BE2C (cell line): Measurements from ENCODE around the gene ENPP6.

ENCODE experiments used
- DNase-seq: peaks from one replicate; pipeline ENCODE4 v3.0.0-alpha.2; 2020
- H3K27me3 ChIP-seq: fragments of 250-450 bp; sonication (Bioruptor Pico); 2 replicates; pipeline ENCODE4 v1.5.1; 2020; ENCODE audit warnings: mild to moderate bottlenecking
- H3K36me3 ChIP-seq: fragments of 250-450 bp; sonication (Bioruptor Pico); 2 replicates; pipeline ENCODE4 v1.5.1; 2020; ENCODE audit warnings: mild to moderate bottlenecking
- H3K4me1 ChIP-seq: fragments of 250-450 bp; sonication (Bioruptor Pico); 2 replicates; pipeline ENCODE4 v1.5.1; 2020
- H3K4me3 ChIP-seq: 2 replicates; pipeline ENCODE4 v1.5.1; 2011; ENCODE audit warnings: low read depth, low read length
- H3K9me3 ChIP-seq: fragments of 250-450 bp; sonication (Bioruptor Pico); 2 replicates; pipeline ENCODE4 v1.5.1; 2020
- CTCF ChIP-seq: IDR thresholded peaks from 2 replicates; pipeline ENCODE4 v1.5.1; 2012; ENCODE audit warnings: mild to moderate bottlenecking, low read depth, low read length

The ENPP6 gene

GRCh38 chr4:184262901-184263300 is 45.2 kb upstream of the ENPP6 start:
- no peaks in the 10 kb centered on the region for H3K4me1 ChIP-seq
- no peaks in the 10 kb centered on the region for H3K9me3 ChIP-seq
- no peak for TF ChIP-seq CTCF
- H3K36me3 ChIP-seq = no peaks in the 10 kb centered on the region
- DNase-seq = no peak
- H3K4me3 ChIP-seq = no peak overlapping the region
- H3K27me3 ChIP-seq = no peaks in the 10 kb centered on the region

GRCh38 chr4:184261246-184261645 is 43.6 kb upstream of the ENPP6 start:
- H3K36me3 ChIP-seq = no peaks in the 10 kb centered on the region
- DNase-seq = no peak
- no peaks in the 10 kb centered on the region for H3K4me1 ChIP-seq
- H3K9me3 ChIP-seq = no peaks in the 10 kb centered on the region
- no peak overlapping the region for H3K4me3 ChIP-seq
- no peak for TF ChIP-seq CTCF
- H3K27me3 ChIP-seq = no peaks in the 10 kb centered on the region

GRCh38 chr4:184259866-184260265 is 42.2 kb upstream of the ENPP6 start:
- no peak for DNase-seq
- Histone ChIP-seq H3K27me3 (no peaks in the 10 kb centered on the region), H3K9me3 (no peaks in the 10 kb centered on the region), H3K4me1 (no peaks in the 10 kb centered on the region; the same call in 1 of the 2 replicates), H3K36me3 (no peaks in the 10 kb centered on the region), H3K4me3 (no peak overlapping the region)
- TF ChIP-seq CTCF = no peak

- TF ChIP-seq CTCF = no peak
- H3K4me3 ChIP-seq = no peak overlapping the region
- H3K36me3 ChIP-seq = no peaks in the 10 kb centered on the region
- DNase-seq = no peak
- no peaks in the 10 kb centered on the region for H3K9me3 ChIP-seq
- H3K4me1 ChIP-seq = no peaks in the 10 kb centered on the region; the same call in 1 of the 2 replicates
- H3K27me3 ChIP-seq = no peaks in the 10 kb centered on the region
Observed at GRCh38 chr4:184259081-184259480, 41.4 kb upstream of the ENPP6 start.

GRCh38 chr4:184255871-184256642 is 38.4 kb upstream of the ENPP6 start:
- no peak for DNase-seq
- Histone ChIP-seq H3K36me3 (no peaks in the 10 kb centered on the region), H3K4me1 (no peaks in the 10 kb centered on the region; the same call in 1 of the 2 replicates), H3K27me3 (no peaks in the 10 kb centered on the region), H3K4me3 (no peak overlapping the region), H3K9me3 (no peaks in the 10 kb centered on the region)
- no peak for TF ChIP-seq CTCF

GRCh38 chr4:184255361-184255760 is 37.7 kb upstream of the ENPP6 start:
- DNase-seq = peak; percentile 62
- Histone ChIP-seq H3K4me3 (no peak overlapping the region), H3K9me3 (no peaks in the 10 kb centered on the region), H3K4me1 (no peaks in the 10 kb centered on the region; the same call in 1 of the 2 replicates), H3K27me3 (no peaks in the 10 kb centered on the region), H3K36me3 (no peaks in the 10 kb centered on the region)
- TF ChIP-seq CTCF = no peak
